Activated T-cell treated with anti-CD3 and anti-CD28 coated beads for 24 hours (primary cell): ENCODE results near the gene CRYGC.
A peak's percentile ranks its signal among the peaks of the same experiment; 100 is the strongest.
"Not testable (repeated sequence)": the region's sequence is repeated elsewhere in the genome, so short reads cannot be mapped to it uniquely, and the experiment has no call there.

Experiments used
- DNase-seq: peaks from one replicate; pipeline ENCODE4 v3.0.0-alpha.2; 2020; ENCODE audit warnings: low read depth

The CRYGC gene, protein sequence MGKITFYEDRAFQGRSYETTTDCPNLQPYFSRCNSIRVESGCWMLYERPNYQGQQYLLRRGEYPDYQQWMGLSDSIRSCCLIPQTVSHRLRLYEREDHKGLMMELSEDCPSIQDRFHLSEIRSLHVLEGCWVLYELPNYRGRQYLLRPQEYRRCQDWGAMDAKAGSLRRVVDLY

DNA sequence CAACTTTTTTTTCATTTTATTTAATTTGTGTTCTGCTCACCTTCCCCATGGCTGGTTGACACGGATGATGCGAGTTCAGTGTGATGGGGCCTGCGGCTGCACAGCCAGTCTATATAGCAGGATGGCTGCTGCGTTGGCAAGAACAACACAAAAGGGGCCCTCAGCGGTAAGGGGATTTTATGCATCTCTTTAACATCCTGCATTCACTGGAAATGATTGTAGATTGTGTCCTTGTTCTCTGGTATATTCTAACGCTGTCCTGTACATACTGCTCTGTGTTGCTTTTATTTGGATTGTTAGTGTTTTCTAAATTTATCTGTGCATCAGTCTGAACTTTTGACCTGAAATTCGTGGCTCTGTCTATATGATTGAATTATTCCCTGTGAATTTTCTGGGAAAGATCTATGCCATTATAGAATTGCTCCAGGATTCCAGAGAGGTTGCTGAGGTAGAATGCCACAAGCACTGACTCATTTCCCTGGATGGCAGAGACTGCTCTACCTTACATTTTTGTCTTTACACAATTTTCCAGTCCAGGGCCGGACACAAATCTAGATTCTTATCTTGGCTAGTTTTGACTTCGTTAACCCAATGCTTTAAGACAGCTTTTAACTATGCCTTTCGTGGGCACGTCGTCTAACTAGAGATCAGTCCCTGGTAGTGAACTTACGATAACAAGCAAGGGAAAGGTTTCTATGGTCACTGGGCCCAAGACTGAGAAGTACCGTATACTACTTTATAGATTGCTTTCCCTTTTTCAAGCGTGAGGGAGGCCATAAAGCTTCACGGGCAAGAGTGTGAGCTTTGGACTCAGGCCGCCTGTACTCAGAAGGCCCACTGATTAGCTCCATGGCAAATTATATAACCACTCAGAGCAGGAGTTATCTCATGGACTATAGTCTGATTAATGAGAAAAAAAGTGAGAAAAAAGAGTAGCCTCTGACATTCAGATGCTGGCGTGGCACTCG is at the start of gene CRYGC:
Gene CRYGC (minus strand): TSS at position 85 of the 968 bp plus-strand sequence. CDS start 36 bp downstream, at position 49.
- no peak for DNase-seq

DNA sequence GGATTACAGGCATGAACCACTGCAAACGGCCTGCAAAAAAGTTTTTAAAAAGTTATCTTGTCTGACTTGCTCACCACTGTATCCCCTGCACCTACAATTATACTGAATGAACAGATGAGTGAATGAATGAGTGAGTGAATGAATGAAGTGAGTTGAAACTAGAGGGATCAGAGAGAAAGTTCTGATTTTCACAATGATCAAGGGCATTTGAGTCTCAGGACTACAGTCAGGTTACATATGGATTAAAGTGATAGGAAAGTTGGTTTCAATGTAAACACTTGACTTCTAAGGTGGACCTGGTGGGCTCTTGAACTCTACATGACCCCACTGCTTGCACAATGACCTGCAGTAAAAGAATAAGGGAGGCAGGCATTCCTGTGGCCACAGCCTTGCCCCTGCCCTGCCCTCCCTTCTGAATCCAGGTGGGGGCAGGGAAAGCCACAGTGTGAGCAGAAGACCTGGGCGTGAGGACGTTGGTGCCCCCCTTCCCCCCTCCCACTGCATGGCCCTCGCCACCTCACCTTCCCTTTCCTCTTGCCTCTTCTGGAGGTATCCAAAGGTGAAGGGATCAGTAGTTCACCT is 49.5 kb upstream of the CRYGC start:
- no peak for DNase-seq

DNA sequence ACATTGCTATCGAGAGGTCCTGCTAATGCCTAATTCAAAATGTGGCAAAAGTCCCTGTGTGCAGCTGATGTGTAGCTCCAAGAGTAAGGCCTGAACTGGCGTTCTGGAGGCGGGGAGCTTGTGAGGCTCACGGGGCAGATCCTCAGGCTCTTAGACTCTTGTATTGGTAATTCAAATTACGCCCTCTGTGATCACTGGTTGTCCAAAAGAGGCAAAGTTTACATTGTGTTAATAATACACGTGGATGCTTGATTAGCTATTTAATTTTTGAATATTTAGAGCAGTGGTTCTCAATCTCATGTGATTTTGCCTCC is 46.2 kb upstream of the CRYGC start:
- no peak for DNase-seq

DNA sequence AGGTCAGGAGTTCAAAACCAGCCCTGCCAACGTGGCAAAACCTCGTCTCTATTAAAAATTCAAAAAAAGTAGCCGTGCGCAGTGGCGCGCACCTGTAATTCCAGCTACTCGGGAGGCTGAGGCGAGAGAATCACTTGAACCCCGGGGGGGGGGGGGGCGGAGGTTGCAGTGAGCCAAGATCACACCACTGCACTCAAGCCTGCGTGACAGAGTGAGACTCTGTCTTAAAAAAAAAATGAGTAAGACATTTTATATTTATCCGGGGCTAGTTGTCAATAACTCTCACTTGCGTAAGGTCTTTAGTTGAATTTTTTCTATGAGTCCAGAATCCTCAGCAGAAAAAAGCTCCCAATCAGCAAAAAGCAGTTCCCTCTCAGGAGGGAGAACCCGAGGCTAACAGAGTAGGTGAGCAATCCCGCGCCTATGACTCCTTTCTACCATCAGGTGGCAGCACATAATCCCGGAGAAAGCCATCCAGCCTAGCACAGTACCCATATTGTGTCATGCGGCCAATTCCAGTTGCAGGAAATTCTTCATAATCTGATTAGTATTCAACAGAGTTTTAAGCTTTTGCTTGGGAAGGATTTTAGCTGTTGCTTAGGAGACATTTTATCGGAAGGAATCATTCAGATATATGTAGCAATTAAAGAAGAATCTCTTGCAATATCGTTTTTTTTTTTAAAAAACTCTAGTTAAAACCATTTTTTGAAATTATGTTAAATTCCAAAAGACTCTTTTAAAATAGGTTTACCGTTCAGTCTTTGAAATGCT is 45.6 kb upstream of the CRYGC start:
- peak; percentile 54 for DNase-seq

DNA sequence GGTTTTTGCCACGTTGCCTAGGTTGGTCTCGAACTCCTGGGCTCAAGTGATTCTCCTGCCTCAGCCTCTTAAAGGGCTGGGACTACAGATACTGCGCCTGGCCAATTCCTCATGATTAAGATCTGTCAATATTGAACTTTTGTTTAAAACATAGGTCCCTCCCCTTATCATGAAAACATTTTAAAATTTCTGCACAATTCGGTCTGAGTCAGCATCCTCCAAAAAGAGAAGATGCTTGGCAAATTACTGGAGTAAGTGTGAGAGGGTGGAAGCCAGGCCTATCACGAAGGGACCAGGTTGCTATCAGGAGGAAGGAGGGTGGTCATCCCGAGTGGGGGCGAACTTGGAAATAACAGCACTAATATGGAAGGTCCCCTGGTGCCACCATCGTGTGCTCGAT is 44.5 kb upstream of the CRYGC start:
- DNase-seq = no peak

DNA sequence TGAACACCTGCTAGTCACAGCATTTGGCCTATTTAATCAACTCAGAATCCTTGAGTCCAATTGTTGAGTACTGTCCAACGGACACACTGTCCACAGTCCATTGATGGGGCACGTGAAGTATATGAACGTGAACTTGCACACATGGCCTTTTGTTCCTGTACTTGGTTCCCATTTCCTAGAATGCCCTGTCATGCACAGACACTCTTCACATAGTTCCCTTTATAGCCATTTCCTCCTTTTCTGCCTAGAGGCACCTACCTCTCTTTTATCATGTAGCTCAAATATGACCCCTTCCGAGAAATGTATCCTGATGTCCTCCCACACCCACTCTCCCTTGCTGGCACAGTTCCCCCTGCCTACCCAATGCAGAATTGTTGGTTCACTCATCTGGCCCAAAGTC is 42.5 kb upstream of the CRYGC start:
- no peak for DNase-seq

DNA sequence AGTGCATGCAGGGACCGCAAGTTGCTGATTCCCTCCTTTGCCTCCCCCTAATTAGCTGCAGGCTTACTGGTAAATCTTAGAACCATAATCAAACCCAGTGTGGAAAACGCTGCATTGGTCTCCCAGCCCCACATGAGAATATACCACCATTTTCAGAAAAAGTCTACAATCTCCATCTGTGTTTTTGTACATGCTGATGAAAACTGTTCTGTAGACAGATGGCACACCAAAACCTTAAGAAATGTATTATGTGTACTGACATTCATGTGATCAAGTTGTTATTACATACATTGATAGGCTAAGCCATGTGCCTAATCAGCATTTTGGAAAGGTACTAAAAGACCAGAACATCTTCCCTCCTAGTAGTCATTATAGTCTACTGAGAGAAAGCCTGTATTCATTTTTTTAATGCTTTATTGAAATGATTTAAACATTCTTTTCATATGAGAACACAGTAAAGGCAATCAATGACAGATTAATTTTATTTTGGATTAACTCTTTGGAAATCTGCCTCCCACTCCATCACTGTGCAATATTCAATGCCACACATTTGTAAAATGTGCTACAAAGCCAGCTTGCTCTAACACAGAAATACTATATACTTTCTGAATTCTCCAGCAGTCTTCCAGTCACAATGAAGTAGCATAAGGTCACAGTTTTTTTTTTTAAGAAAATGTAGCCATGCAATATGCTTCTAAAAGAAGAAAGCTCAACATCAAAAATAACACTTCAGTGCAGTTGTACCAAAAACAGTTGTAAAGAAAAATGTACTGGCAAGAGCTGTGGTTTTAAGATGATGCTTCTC is 35.5 kb upstream of the CRYGC start:
- DNase-seq = no peak

DNA sequence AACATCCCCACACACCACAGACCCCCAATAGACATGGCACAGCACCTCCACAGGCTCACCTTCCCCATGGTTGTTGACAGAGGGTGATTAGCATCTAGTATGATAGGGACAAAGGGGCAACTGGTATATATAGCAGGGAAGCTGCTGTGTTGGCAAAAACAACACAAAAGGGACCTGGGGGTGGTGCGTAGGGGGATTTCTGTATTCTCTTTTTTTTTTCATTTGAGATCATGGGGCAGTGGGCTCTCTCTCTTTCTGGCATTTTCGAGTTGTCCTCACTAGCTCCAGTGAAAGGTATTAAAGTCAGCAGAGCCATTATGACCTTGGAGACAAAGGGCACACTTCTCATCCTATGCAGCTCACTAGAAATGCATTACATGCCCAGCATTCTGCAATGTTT is 33.9 kb upstream of the CRYGC start, which contains the start of gene CRYGA:
Gene CRYGA (minus strand): TSS at position 101 of the 400 bp plus-strand sequence. CDS start 33 bp downstream, at position 68.
- DNase-seq = no peak

DNA sequence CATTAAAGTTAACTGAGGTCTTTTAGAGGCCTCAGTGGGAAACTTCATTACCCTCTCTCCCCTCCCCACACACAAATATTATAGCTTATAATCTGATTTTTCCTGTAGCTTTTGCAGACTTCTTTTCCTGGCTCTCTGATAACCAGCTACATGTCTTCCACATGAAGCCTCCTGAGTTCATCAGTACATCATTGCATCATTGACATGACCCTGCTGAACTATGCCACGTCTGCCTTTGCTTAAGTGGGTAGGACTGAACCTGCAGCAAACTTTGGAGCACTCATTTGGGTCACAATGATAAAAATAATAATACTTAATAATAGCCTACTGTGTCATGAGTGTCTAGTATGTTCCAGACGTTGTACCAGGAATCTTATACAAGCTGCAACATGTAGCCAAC is 26.8 kb upstream of the CRYGC start:
- DNase-seq = no peak

DNA sequence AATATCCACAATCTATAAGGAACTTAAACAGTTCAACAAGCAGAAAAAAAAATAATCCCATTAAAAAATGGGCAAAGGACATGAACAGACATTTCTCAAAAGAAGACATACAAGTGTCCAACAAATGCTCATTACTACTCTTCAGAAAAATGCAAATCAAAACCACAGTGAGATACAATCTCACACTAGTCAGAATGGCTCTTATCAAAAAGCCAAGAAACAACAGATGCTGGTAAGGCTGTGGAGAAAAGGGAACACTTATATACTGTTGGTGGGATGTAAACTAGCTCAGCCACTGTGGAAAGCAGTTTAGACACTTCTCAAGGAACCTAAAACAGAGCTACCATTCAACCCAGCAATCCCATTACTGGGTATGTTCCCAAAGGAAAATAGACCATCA is 23.5 kb upstream of the CRYGC start:
- no peak for DNase-seq

DNA sequence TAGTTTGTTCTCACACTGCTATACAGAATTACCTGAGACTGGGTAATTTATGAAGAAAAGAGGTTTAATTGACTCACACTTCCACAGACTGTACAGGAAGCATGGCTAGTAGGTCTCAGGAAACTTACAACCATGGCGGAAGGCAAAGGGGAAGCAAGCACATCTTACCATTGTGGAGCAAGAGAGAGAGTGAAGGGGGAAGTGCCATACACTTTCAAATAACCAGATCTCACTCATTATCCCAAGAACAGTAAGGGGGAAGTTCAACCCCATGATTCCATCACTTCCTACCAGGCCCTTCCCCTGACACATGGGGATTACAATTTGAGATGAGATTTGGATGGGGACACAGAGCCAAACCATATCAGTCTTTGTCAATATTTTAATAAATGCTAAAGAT is 21.3 kb upstream of the CRYGC start:
- no peak for DNase-seq

DNA sequence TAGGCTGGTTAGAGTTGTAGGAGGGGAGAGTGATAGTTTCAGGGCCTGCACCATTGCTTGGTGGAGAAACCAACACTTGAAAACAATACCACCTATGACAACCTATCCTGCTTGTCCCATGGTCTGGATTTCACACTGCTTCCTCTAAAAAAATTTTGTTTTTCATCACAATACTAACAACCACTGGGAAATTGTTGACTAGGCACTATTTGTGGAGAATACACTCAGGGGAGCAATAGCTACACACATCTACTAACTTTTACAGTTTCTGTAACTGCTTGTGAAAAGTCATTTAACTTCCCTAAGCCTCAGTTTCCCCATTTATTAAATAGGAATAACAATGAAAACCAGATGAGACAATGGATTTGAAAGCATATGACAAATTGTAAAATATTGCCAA is 20.5 kb upstream of the CRYGC start:
- DNase-seq = no peak

DNA sequence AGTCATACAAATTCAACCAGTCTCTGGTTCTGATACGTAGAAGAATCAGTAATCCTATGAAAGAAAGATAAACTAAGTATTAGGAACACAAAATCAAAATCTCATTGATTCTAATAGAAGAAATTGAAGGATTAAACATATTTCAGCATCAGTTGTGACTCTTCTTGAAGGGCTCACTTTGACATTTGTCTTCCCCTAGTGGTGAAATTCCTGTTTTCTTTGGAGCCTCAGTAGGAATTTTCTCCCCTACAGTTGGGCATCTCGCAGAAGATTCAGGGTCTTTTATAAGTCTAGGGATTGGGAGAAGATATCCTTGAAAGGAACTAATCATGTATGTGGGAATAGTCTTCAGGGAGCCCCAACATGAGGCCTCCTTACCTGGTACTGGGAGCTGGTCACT is 19.2 kb upstream of the CRYGC start:
- no peak for DNase-seq

DNA sequence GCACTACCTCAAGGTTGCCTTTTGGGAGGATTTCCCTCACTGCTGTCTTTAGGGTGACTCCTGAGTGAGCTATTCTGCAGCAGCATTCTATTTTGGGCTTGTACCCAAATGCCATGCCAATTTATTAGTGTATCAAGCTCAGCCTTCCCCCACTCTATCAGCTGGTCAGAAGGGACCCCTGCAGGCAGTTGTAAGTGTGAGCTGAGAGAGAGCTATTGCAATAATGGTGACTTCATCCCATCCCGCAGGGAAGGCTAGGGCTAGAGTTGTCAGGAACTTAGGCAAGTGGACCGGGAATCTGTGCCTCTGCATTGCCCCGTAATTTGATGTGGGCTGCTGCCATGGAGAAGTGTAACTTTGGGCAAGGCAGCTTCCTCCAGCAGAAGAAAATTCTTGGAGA is 18.1 kb upstream of the CRYGC start:
- DNase-seq = no peak

DNA sequence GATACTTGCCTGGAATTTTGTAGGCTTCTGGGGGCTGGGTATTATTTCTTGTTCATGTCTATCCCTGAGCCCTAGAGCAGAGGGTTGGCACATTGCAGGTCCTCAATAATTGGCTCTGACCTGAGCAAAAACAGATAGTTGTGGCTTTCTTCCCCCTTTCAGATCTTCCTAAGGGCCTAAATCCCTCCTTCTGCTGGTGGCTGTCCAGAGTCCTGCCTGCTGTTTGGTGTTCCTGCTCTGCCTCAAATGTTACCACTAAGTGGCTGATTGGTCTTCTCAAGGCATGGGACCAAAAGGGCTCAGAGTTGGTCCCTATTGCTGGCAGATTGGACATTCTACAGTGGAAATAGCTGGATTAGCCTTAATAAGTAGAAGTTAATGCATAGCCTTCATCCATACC is 17.4 kb upstream of the CRYGC start:
- no peak for DNase-seq

DNA sequence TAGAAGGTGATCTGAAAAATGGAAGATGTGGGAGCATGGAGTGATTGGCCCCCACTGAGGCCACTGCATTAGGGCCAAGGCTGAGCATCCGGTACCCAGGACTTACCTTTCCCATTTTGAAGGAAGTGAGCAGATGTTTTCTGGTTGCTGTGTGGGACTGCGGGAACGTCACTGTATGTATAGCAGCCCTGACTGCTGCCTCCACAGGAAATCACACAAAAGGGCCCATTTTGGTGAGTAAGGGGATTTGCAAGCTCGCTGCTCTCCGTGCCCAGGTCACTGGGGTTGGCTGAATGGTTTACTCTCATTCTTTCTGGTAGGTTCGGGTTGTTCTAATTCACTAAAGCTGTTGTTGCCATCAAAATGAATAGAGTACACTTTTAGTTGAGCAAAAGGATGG is 16.4 kb upstream of the CRYGC start, which contains the start of gene CRYGB:
Gene CRYGB (minus strand): TSS at position 153 of the 400 bp plus-strand sequence. CDS start 38 bp downstream, at position 115.
- no peak for DNase-seq

DNA sequence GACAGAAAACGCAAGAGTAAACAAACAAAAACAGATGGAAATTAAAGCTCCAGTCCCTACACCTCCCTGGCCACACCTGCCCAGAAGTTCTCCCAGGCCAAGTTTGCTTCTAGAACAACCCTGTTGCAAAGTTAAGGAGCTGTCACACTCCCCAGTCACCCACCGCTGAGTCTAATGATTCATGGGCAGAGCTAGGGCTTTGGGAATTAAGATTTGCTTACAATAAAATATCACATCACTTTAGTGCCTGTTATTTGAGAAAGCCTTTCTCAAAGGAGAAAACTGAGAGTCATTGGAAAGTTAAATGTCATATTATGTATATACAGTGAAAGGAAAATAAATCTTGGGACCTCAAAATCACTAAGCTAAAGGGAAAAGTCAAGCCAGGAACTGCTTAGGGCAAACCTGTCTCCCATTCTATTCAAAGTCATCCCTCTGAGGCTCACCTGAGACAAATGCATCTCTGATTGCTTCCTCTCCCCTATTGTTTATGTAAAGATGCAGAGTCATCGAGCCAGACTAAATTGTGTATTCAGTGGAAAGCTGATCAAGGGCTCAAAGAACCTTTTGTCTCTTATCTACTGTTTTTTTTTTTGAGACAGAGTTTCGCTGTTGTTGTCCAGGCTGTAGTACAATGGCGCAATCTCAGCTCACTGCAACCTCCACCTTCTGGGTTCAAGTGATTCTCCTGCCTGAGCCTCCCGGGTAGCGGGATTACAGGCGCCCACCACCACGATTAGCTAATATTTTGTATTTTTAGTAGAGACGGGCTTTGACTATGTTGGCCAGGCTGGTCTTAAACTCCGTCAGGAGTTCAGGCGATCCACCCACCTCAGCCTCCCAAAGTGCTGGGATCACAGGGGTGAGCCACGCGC is 13.5 kb upstream of the CRYGC start:
- no peak for DNase-seq

DNA sequence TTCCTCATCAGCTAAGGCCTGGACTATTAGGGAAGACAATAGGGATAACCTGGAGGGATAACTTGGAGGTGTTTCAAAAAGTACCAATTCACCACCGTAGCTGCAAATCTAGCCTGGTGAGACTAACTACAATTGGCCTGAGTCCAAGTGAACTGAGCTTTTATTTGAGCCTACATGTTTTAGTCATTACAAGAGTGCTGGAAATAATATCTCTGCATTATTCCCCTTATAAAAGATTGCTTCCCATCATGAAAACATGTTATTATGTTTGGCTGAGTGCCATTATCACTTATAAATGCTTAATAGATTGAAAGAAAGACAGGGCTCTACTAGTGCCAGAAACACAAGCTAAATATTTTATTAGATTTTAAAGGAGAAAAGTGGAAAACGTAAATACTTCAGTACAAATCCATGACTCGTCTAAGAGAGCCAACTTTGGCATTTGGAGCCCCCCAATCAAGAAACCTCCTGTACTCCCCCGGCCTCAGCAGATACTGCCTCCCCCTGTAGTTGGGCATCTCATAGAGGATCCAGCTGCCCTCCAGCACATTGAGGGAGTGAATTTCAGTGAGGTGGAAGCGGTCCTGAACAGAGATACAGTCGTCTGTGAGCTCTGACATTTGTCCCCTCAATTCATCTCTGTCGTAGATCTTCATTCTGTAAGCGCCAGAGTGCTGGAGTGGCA is 12.8 kb upstream of the CRYGC start:
- DNase-seq = no peak

DNA sequence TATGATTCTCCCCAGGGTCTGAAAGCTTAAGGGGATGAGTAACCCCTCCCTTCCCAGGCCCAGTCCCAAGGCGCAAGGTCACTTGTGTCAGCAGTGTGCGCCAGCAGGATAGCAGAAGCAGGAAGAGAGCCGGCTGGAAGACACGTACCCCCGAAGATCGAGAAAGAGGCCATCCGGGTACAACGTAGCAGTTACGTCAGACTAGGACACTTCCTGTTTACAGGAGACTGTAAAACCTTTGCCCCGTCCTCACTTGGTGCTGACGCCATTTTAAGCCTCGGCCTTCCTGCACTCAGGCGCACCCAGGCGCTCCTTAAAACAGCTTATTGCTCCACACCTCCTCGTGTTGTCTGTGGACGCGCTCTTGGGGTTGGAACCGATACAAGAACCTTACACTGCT is 9.8 kb upstream of the CRYGC start:
- no peak for DNase-seq

DNA sequence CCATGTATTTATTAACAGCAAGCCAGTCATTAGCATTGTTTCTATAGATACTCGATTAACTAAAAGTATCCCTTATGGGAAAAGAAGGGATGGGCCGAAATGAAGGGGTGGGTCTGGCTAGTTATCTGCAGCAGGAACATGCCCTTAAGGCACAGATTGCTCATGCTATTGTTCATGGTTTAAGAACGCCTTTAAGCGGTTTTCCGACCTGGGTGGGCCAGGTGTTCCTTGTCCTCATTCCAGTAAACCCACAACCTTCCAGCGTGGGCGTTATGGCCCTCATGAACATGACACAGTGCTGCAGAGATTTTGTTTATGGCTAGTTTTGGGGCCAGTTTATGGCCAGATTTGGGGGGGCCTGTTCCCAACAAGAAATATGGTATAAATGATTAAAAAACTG is 8.7 kb upstream of the CRYGC start:
- not testable (repeated sequence) for DNase-seq
